Right lobe of liver (tissue), 4 donors: Measurements from ENCODE around the gene ZNF777.
"Not testable (repeated sequence)": the region's sequence is repeated elsewhere in the genome, so short reads cannot be mapped to it uniquely, and the experiment has no call there.

Experiments used
- POLR2A ChIP-seq: fragments of 450-650 bp; IDR thresholded peaks from one replicate; pipeline ENCODE4 v1.6.1; 2017; ENCODE audit warnings: antibody characterized with exemption, mild to moderate bottlenecking
- TF ChIP-seq, protein P1 (sequence below), 4 donors: fragments of 200-600 bp in 3 of 4; fragments of 450-650 bp in 1 of 4; IDR thresholded peaks; one replicate each; pipeline versions ENCODE4 v1.5.1 to v1.8.0; 2016 to 2022; ENCODE audit warnings: antibody characterized with exemption in 4 of 4, mild to moderate bottlenecking in 2 of 4
- donor health status: DM: no; HTN: no; CAD: no.
- donor health status: DM: no; HTN: no; CAD: no.
- donor health status: DM: no; HTN: yes; CAD: no.

DNA sequence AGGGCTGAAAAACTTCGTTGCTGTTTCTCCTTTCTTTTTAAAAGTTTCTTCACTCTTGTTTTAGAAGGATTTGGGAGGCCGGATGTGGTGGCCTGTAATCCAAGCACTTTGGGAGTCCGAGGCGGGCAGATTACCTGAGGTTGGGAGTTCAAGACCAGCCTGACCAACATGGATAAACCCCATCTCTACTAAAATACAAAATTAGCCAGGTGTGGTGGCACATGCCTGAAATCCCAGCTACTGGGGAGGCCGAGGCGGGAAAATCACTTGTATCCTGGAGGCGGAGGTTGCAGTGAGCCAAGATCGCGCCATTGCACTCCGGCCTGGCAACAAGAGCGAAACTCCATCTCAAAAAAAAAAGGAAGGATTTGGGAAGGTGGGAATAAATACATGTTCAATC is 14.8 kb downstream of the ZNF777 start:
- not testable (repeated sequence) for TF ChIP-seq POLR2A
- TF ChIP-seq, protein P1, sequence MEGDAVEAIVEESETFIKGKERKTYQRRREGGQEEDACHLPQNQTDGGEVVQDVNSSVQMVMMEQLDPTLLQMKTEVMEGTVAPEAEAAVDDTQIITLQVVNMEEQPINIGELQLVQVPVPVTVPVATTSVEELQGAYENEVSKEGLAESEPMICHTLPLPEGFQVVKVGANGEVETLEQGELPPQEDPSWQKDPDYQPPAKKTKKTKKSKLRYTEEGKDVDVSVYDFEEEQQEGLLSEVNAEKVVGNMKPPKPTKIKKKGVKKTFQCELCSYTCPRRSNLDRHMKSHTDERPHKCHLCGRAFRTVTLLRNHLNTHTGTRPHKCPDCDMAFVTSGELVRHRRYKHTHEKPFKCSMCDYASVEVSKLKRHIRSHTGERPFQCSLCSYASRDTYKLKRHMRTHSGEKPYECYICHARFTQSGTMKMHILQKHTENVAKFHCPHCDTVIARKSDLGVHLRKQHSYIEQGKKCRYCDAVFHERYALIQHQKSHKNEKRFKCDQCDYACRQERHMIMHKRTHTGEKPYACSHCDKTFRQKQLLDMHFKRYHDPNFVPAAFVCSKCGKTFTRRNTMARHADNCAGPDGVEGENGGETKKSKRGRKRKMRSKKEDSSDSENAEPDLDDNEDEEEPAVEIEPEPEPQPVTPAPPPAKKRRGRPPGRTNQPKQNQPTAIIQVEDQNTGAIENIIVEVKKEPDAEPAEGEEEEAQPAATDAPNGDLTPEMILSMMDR (IDR thresholded peaks at IDR 0.05): not testable (repeated sequence)
